Natural killer cell (primary cell): ENCODE results near the gene OR52L1. TPM values are rescaled to one million over a fixed set of nuclear protein-coding genes. Genes with fewer than 3 reads are reported as not detected.

Experiments used
- ATAC-seq, 3 donors: fragments of 150-1000 bp in 2 of 3; fragments of 200-7000 bp in 1 of 3; cut with Tn5 transposase; 1 replicate in 1 of 3; 2 replicates in 2 of 3; pipeline ENCODE4 v1.10.0; 2021; ENCODE audit warnings: mild to moderate bottlenecking in 2 of 3, moderate library complexity in 2 of 3
- DNase-seq, 2 donors: peaks; one replicate each; pipeline versions ENCODE4 v3.0.0 to v3.0.0-alpha.2; 2013 to 2021; ENCODE audit warnings: mixed read lengths in 1 of 2
- H3K27ac ChIP-seq: one replicate; pipeline ENCODE4 v1.5.1; 2013; ENCODE audit warnings: mild to moderate bottlenecking, low read length
- H3K27me3 ChIP-seq: one replicate; pipeline ENCODE4 v1.6.1; 2013; ENCODE audit warnings: low read length; ENCODE audit not compliant: control insufficient read depth, insufficient read depth
- H3K36me3 ChIP-seq: one replicate; pipeline ENCODE4 v1.6.1; 2013; ENCODE audit warnings: low read length; ENCODE audit not compliant: control insufficient read depth, insufficient read depth
- H3K4me1 ChIP-seq: one replicate; pipeline ENCODE4 v1.6.1; 2013; ENCODE audit warnings: low read length; ENCODE audit not compliant: control insufficient read depth, insufficient read depth
- H3K4me3 ChIP-seq: one replicate; pipeline ENCODE4 v1.5.1; 2013; ENCODE audit warnings: low read length
- H3K9me3 ChIP-seq: one replicate; pipeline ENCODE4 v1.6.1; 2013; ENCODE audit warnings: low read length; ENCODE audit not compliant: control insufficient read depth, insufficient read depth
- H3K27ac Mint-ChIP-seq, 2 donors: one replicate each; pipeline ENCODE4 v1.8.0; 2022; ENCODE audit warnings: mild to moderate bottlenecking in 2 of 2, mixed read lengths in 2 of 2, moderate library complexity in 1 of 2
- H3K27me3 Mint-ChIP-seq, 2 donors: one replicate each; pipeline ENCODE4 v1.8.0; 2022; ENCODE audit warnings: low read depth in 2 of 2, mixed read lengths in 2 of 2
- H3K36me3 Mint-ChIP-seq: one replicate; pipeline ENCODE4 v1.8.0; 2022; ENCODE audit warnings: mixed read lengths
- H3K4me1 Mint-ChIP-seq, 2 donors: one replicate each; pipeline ENCODE4 v1.8.0; 2022; ENCODE audit warnings: mixed read lengths in 2 of 2
- H3K4me3 Mint-ChIP-seq: one replicate; pipeline ENCODE4 v1.8.0; 2022; ENCODE audit warnings: mild to moderate bottlenecking, moderate library complexity, mixed read lengths
- H3K9me3 Mint-ChIP-seq, 2 donors: one replicate each; pipeline ENCODE4 v1.8.0; 2022; ENCODE audit warnings: mixed read lengths in 2 of 2
- WGBS: methylation state at CpG from one replicate; pipeline ENCODE4 v1.1.7; 2013; ENCODE audit warnings: missing lambda C conversion rate; ENCODE audit not compliant: insufficient coverage; 5-methylcytosine and 5-hydroxymethylcytosine counted together
- intact Hi-C: fragments of 100-400 bp; cut with micrococcal nuclease; formaldehyde crosslinking; loops from one replicate; pipeline ENCODE4 v1.14.2; 2022
- total RNA-seq, 4 donors: library from RNA; stranded (reverse); fragments of 120-200 nt in 1 of 4; gene quantifications; one replicate each; pipeline versions ENCODE4 v1.2.3 to v1.2.4, GENCODE V29; 2013 to 2022
- TF ChIP-seq, protein P1 (sequence below): fragments of 200-600 bp; IDR thresholded peaks from one replicate; pipeline ENCODE4 v1.8.0; 2022; ENCODE audit warnings: antibody characterized with exemption

OR52L1 gene
- total RNA-seq, 3 donors from 2014 or later (not counting 1 experiment from before 2014, with no cell fraction given) = 0.35 TPM; not detected in 2

DNA sequence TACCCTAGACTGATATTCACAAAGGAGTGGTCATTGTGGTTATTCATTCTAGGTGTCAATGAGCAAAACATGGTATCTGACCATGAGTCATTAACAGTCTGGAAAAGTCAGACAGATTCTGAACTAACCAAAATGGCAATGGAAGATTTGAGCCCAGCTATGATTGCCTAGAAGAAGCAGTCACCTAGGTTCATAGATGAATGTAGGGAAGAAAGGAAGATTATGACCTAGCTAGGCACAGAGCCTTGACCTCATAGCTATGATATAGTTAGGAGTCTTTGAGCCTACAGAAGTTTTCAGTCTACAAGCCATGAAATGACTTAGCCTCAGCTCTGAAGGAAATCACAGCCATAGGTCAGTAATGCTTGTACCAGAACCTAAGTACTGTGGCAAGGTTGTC, 19.6 kb upstream of the OR52L1 start:
- Histone ChIP-seq H3K36me3 (no peaks in the 10 kb centered on the region), H3K27me3 (peaks cover 2% of the 10 kb centered on the region), H3K27ac (no peak overlapping the region), H3K4me1 (no peaks in the 10 kb centered on the region), H3K4me3 (no peak overlapping the region), H3K9me3 (no peaks in the 10 kb centered on the region)
- DNase-seq (no peak), ATAC-seq (no peak)
- Mint-ChIP-seq H3K27ac (no peak overlapping the region), H3K9me3 (no peaks in the 10 kb centered on the region), H3K4me1 (no peaks in the 10 kb centered on the region), H3K36me3 (no peaks in the 10 kb centered on the region), H3K27me3 (peaks cover 21 to 52% of the 10 kb centered on the region in 2 donors), H3K4me3 (no peak overlapping the region)
- TF ChIP-seq, protein P1, sequence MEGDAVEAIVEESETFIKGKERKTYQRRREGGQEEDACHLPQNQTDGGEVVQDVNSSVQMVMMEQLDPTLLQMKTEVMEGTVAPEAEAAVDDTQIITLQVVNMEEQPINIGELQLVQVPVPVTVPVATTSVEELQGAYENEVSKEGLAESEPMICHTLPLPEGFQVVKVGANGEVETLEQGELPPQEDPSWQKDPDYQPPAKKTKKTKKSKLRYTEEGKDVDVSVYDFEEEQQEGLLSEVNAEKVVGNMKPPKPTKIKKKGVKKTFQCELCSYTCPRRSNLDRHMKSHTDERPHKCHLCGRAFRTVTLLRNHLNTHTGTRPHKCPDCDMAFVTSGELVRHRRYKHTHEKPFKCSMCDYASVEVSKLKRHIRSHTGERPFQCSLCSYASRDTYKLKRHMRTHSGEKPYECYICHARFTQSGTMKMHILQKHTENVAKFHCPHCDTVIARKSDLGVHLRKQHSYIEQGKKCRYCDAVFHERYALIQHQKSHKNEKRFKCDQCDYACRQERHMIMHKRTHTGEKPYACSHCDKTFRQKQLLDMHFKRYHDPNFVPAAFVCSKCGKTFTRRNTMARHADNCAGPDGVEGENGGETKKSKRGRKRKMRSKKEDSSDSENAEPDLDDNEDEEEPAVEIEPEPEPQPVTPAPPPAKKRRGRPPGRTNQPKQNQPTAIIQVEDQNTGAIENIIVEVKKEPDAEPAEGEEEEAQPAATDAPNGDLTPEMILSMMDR = no peak
- intact Hi-C loops = no loop called here

DNA sequence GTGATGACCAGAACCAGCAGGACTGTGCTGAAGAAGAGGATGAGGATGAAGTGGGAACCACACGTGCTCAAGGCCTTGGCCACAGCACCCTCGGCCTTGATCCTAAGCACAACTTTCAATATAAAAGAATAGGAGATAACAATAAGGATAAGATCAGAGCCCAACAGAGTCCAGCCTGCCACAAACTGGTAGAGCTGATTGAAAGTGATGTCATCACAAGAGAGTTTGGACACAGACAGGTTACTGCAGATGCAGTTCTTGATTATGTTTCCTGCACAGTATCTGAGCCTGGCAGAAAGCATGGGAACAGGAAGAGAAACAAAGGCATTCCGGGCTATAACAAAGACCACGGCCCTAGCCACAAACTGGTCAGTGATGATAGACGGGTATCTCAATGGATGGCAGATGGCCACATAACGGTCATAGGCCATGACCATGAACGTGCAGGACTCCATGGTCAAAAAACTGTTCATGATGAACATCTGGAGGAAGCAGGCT, 15.5 kb upstream of the OR52L1 start:
- Mint-ChIP-seq H3K4me3 (no peak overlapping the region), H3K9me3 (no peaks in the 10 kb centered on the region), H3K36me3 (no peaks in the 10 kb centered on the region), H3K27me3 (peaks cover 23 to 49% of the 10 kb centered on the region in 2 donors), H3K4me1 (no peaks in the 10 kb centered on the region), H3K27ac (no peak overlapping the region)
- Histone ChIP-seq H3K27ac (no peak overlapping the region), H3K4me1 (no peaks in the 10 kb centered on the region), H3K9me3 (no peaks in the 10 kb centered on the region), H3K4me3 (no peak overlapping the region), H3K27me3 (no peaks in the 10 kb centered on the region), H3K36me3 (no peaks in the 10 kb centered on the region)
- DNase-seq (no peak), ATAC-seq (no peak)
- 56% methylated on average over 5 of the region's 7 CpGs for WGBS
- intact Hi-C loops = no loop called here
- TF ChIP-seq, protein P1 = no peak

DNA sequence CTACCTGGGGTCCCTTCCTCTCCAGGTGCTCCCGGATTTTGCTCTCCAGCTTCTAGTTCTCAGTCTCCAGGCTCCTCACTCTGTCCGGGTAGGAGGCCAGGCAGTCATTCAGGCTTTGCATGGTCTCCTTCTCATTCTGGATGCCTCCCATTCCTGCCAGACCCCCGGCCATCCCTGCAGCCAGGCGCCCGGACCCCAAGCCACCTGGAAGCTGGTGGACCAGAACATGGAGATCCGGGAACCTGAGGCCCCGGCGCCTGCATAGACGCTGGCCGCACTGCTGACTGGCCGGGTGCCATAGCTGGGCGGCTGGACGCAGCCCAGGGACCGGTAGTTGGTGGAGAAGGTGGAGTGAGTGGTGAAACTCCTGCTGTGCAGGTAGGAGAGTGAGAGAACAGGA, 8.0 kb upstream of the OR52L1 start:
- H3K27ac Mint-ChIP-seq = no peak overlapping the region
- DNase-seq = no peak
- no peak overlapping the region for H3K4me3 Mint-ChIP-seq

More for the DNA sequence above, 8.0 kb upstream of the OR52L1 start:
- Histone ChIP-seq H3K27me3 (no peaks in the 10 kb centered on the region), H3K27ac (no peak overlapping the region), H3K4me3 (no peak overlapping the region), H3K9me3 (no peaks in the 10 kb centered on the region), H3K4me1 (no peaks in the 10 kb centered on the region), H3K36me3 (no peaks in the 10 kb centered on the region)
- no peak for ATAC-seq
- TF ChIP-seq, protein P1 = no peak
- no peaks in the 10 kb centered on the region for H3K4me1 Mint-ChIP-seq
- no peaks in the 10 kb centered on the region for H3K9me3 Mint-ChIP-seq
- WGBS = 88% methylated on average over 14 of the region's 14 CpGs
- H3K36me3 Mint-ChIP-seq = no peaks in the 10 kb centered on the region
- intact Hi-C loops = no loop called here
- H3K27me3 Mint-ChIP-seq = peaks cover 7 to 14% of the 10 kb centered on the region in 2 donors
